CD4-positive, alpha-beta T cell treated with Interleukin-15 for 1 hour (primary cell): ENCODE measurements around the gene PRPF40B.

Source experiments
- DNase-seq: peaks from one replicate; pipeline ENCODE4 v3.0.0-alpha.2; 2020

Gene PRPF40B

DNA sequence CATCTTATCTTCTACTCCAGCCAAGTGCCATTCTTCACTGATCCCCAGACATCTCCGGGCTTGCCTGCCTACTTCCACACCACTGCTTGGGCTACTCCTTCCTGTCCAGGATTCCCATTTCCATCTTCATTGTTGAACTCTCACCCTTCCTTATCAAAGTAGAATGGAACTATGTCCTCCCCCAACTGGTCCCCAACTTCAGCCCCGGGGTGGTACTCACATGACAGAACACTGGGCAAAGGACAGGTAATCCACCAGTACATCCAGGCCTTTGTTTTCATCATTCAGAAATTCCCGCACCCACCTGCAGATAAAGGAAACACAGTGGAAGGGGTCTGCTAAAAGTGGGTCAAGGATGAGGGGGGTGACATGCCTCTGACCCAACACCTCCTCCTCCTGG is 38.4 kb downstream of the PRPF40B start:
- no peak for DNase-seq

DNA sequence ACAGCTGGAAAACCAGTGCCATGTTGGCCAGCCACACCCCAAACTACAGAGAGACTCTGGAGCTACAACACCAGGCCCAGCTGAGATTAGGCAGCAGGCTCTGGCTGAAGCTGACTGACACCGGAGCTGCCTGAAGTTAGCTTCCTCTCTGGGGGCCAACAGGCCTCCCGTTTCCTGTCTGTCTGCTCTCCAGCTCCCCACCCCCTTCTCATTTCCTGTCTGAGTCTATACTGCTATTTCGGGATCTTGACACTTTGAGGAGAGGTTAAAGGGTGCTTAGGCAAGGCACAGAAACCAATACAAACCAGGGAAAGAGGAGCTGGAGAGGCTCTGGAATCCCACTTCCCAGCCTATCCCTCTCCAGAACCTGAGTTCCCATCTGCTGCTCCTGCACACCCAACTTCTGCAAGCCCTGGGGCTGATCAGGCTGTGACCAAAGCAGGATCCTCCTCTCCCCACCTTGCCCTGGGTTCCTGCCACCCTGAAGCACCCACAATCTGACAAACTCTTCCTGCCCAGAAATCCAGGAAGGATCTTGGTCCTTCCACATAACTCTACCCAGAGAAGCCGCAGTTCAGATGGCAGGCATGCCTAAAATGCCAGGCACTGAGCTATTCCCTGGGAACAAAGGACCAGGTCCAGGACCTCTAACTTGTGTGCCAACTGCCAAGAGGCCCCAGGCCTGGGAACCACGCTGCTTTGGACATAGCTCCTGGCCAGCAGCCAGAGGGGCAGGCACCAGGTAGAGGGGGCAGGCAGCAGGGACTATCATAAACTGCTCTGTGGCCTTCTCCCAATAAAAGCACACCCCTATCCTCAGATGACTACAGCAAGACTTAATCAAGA is 39.9 kb downstream of the PRPF40B start:
- DNase-seq = peak; percentile 91

DNA sequence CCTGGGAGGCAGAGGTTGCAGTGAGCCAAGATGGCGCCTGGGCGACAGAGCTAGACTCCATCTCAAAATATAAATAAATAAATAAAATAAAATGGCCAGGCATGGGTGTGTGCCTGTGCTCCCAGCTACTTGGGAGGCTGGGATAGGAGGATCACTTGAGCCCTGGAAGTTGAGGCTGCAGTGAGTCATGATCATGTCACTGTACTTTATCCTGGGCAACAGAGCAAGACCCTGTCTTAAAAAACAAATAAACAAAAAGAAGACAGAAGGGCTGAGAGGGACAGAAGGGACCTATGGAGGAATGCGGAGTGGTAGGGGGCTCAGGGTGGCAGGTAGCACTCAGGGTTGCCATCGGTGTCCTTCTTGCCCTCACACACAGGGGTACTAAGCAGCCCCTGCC is 40.8 kb downstream of the PRPF40B start:
- DNase-seq = no peak

DNA sequence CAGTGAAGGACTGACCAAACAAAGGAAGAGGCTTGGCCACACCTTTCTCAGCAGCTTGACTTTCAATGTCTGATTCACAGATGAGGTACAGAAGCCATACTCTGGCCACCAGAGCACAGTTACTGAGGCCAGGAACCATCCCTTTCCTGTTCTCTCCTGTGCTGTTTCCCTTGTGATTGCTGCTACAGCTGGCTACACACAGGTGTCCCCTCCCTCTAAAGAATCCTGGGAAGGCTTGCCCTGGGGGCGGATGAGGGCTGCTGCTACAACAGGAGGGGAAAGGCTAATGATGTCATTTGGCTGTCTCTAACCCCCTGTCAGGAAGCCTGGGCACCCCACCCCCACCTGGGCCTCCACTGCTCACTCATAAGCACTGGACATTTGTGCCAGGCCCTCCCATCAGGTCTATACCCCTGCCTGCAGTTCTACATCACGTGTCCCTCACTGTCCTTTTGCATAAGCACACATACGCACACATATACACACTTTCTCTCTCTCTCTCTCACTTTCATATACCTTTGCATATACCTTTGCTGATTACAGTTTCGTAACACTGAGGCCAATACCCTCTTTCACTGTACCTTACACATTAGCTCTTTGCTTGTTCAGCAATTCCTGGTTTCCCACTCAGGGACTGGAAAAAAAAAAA is 41.4 kb downstream of the PRPF40B start:
- no peak for DNase-seq

DNA sequence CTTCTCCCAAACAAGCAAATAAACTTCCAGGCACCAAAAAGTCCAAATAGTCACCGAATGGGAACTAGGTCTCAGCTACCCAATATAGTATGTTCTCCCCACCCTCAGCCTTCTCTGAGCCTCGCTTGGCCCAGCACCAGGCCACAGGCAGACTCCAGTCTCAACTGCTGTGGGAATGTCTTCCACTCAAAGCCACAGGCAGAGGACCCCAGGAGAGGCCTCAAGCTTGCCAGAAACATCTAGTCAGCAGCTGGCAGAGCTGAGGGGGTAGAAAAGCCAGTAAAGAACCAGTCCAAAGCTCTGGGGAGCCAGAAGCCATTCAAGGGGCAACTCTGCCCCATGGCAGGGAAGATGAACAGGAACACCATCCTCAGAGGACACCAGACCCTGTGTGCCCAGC is 42.0 kb downstream of the PRPF40B start:
- DNase-seq = no peak

DNA sequence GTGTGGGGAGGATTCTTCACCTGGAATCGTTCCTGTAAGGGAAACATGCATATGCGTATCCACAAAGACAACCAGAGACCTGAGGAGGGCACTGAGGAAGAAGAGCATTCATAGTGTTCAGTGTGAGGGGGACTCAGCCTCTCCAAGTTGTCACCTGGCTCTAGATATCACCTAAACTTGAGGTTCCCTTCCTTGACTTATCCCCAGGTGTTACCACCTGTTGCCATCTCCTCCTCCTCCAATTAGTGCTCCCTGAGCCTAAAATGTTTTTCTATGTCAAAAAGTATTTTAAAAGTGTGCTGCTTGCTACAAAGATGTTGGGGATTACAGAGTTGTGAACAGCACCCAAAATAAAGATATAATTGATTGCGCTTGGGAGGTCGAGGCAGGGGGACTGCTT is 42.8 kb downstream of the PRPF40B start:
- DNase-seq = no peak

DNA sequence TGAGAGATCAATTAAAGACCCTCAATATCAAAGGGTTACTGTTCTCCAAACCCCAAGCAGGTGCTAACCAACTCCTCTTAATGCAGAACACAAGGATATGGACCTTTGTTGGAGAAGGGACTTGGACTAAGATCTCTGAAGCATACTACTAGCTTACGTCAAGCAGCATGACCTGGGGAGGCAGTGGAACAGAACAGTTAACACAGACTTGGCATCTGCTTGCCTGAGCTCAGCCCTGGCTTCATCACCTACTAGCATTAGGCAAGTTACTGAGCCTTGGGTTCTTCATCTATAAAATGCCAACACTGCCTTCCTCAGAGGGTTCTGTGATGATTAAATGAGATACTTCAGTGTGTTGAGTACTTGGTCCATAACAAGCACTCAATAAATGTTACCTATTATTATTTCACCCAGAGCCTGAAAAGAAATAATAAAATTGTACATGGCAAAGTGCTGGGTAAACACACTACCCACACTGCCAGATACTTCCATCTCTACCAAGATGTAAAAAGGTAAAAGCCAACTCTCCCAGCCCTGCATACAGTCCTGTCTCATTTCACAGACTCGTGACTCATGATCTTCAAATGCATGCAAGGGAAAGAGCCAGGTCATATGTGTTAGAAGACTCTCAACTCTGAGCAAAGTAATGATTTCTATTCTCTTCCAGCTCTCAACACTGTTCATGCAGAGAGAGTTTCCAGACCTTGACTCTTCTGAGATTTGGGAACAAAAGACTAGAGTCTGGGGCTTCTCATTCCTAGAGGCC is 44.1 kb downstream of the PRPF40B start:
- no peak for DNase-seq

DNA sequence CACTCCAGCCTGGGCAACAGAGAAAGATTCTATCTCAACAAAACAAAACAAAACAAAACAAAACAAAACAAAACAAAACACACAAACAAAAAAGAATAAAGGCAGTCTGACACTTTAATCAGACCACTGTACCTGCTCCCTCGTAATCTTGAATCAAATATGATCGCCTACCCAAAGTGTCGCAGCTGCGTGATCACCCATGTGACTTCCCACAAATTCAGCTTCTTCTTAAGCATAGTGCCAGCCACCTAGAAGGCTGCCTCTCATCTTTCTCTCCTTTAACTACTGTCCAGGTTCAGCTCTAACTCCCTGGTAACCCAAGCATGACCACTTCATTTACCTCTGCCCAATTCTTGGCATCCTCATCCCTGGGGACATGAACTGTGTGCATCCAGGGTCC is 46.4 kb downstream of the PRPF40B start:
- no peak for DNase-seq

DNA sequence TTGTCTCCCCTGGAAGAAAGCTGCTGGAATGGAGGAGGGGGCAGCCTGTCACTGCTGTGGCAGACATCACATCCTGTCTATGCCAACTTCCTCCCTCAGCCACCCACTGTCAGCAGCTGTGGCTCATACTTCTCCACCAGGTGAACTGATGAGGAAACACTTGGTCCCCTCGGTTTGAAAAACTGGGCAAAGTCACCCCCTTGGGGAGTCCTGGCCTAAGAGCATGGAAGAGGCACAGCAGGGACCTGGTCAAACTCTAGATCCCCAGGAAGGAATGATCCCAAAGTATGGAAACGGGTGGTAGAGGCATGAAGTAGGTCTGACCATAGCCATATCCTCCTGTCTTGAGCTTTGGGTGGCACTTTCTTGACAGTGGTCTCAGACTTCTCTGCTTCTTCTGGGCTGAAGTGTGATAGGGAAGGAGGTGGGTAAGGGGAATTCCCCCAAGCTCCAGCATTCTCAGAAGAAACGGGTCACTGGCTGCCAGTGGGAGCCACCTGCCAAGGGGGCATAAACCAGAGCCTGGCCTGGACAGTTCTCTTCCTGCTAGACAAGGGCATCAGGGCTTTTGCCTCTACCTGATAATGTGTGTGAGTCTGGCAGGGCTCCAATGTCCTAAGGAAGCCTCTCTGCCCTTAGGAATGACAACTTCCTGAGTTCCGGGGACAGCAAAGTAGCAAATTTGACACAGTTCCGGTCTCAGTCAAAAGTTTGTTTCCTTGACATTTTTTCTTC is 47.8 kb downstream of the PRPF40B start:
- DNase-seq = peak; percentile 84

DNA sequence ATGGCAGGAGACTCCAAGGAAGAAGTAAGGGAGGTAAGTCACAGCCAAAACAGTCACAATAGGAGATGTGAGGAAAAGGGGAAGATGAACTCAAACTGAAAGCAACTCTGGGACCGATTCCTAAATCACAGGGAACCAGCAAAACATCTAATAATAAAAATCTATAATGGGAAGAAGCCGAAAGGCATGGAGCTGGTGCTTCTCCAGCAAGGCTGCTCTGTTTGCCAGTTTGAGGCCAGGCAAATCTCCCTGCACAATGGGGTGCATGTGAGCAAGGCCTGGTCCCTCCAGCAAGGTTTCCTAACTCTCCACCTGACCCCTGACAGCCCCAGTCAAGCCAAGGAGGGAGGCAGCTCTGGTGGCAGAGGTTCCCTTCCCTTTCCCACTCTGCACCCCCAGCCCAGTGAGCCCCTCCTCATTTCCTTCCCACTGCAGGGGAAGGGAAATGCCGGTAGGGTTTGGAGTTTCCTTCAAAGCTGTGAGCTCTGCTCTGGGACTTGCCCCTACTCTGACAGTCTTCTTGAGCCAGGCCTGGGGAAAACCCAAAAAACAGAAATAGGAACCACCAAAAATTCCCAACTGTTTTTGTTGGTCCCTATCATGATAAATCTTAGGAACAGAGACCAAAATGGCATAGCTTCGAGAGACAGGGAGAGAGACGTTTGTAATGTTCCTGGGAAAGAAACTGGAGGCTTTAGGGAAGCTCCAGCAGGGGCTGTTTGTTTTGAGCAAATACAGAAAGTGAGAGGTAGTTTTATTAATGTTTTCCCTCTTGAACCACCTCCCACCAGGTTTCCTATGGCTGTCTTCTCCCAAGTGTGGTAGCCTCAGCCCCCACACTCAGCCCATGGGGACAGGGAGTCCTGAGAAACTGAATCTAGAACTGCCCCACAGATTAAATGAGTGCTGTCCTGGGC is 49.2 kb downstream of the PRPF40B start:
- DNase-seq = no peak

DNA sequence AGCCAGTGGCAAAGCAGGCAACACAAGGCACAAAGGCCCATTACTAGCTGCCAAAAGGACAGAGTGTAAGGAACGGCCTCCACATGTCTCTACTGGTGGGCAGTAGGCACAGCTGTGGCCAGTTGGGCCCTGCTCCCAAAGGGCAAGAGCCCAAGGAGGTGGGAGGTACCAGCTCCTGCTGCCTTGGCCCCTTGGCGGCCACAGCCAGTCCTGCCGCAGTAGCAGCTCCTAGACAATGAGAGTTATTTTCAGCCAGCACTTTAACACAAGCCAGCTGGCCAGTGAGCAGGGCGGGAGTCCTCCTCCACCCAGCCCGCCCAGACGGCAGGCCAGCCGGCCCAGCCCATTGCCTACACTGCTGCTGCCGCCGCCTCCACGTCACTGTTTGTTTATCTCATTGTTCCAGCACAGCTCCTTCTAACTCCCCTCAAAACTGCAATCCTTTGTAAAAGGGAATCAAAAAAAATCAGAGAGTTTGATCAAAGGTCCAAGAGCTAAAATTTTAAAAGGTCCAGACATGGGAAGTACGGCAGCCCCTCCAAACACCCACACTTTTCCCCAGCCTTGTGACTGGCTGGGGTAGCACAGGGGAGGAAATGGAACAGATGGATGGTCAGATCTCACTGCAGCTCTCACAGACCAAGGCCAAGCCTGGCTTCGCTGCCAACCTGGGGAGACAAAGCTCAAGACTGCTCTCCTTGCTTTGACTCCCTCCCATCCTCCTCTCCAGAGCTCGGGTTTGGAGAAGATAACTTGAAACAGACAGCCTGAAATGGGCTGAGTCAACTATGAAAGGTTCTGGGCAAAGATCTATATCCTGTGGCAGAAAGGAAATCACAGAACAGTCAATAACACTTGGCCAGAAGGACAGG is 50.3 kb downstream of the PRPF40B start:
- no peak for DNase-seq

DNA sequence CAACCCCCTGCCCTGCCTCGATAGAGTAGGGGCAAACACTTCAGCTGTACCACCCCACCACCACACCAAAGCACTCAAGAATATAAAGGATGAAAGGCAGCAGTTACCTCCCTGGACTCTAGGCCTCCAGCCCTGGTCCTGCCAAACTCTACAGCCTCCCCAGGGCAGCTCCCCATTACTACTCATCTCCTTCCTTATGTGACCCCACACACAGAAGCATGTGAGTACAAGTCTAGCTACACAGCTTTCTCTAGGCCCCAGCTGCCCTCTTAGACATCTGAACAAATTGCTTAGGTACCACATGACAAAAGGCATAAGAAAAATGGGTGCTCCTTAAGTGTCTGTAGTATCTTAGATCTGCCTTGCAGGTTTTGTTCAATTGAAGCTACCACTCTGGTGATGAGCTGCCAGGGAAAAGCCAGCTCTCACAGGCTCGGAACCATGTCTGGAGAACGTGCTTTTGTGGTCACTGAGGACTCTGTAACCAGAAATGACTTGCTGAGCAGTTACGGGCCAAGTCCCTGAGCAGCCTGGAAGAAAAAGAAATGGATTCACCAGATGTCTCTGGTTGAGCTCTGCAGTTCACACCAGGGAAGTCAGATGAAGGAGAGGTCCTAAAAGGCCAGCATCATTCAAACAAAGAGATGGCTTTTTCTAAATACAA is 51.1 kb downstream of the PRPF40B start:
- DNase-seq = no peak

DNA sequence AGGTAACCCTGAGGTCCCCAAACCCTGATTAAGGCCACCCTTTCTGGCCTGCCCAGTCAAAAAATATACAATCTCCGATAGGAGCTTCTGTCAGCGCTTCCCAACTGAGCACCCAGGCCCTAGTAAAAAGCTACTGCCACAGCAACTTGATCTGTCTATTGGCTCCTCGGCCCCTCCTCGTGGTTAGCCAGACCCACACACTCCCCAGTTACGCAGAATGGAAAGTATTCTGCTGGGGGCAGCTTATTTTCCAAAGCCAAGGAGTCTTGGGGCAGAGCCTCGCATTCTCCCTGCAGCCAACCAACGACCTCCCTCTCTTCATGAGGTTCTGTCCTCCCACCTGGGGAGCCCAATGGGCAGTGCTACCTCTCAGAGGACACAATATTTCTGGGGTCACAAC is 51.8 kb downstream of the PRPF40B start:
- DNase-seq = no peak

DNA sequence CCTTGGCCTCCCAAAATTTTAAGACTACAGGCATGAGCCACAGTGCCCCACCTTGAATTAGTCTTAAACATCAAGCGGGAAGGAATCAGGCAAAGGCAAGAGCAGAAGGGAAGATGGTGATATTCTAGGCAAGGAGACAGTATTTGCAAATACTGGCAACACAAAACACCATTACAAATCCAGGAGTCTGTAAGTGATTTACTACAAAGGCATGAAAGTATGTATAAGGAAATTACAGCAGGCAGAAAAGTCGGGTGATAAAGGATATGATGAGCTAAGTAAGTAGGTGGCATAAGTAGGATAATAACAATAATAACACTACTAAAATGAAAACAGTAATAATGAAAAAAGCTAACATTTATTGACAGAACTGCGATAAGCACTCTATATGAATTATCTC is 55.4 kb downstream of the PRPF40B start:
- DNase-seq = no peak

DNA sequence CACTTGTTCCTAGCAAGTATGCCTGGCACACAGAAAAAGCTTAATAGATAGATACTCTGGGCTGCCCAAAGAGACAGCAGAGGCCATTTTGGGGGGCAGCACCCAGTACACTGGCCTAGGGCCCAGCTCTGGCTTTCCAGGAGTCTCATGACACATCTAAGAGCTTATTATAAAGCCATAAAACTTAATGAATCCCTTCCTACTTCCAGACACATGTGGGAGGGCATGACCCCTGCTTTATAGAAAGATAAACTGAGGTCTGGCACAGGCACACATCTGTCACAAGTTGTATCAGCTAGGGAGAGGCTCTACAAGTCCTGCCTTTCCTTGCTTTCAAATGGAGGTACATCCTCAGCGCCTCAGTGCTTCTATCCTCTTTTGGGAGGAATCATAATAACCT is 56.7 kb downstream of the PRPF40B start:
- DNase-seq = no peak

DNA sequence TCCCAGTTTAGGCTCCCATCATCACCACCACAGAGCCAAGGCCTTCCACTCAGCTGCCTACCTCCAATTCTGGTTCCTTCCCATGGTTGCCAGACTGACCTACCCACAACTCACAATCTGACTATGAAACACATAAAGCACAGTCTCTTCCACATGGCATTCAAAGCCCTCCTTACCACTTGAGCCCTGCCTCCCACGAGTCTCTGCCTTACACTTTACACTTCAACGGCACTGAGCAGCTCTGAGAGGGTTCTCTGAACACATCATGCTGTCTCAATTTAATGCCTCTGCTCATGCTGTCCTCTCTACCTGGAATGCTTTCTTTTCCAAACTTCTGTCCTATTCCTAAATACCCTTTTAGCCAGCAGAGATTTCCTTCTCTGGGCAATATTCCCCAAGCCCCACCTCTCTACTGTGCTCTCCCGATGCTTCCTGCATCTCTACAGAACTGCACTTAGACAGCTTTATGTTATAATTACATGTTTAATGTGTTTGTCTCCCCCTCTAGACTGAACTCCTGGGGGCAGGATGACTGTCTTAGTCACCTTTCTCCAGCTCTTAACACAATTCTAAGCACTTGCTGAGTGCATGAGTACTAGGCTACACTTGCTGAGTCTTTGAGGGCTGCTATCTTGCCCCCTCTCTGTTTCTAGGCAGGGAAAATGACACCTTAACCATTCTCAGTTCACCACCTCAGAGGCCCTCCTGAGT is 60.4 kb downstream of the PRPF40B start:
- DNase-seq = no peak

DNA sequence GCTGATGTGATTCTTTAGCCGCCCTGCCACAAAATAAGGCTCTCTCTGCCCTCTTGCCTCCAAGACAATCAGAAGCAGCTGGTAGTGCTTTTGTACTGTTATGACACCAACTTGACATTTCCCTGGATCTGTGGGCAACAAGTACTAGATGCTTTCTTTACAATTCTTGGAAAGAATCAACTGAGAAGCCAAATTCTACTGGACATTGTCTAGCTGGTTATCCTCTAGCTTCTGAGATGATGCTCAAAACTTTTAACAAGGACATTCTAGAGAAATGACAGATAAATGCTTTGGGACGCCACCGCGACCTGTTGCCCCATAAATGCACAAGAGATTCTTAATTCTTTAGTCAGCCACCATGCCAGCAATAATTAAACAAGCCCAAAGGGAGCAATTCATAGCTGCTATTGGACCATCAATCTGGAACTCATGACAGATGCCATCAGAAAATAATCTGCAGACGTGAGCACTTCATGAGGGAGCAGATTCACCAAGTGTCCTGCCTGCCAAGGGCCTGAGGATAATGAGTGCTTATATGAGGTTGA is 61.0 kb downstream of the PRPF40B start:
- no peak for DNase-seq

DNA sequence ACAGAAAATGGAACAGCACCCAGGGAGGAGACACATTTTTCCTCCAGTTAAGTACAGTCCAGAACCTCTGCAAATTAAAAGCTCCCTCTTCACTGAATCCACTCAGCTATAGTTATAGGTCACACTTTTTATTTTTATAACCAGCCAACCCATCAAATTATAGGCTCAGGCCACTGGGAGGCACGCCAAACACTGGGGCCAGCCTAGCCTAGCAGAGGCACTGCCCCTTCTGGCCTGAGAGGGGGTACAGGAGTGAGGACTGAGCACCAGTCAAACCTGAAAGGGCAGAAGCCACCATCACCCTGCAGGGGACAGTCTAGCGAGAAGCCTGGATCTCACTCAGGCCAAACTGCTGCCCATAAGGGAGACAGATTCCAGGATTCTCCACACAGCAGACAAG is 64.6 kb downstream of the PRPF40B start:
- no peak for DNase-seq

DNA sequence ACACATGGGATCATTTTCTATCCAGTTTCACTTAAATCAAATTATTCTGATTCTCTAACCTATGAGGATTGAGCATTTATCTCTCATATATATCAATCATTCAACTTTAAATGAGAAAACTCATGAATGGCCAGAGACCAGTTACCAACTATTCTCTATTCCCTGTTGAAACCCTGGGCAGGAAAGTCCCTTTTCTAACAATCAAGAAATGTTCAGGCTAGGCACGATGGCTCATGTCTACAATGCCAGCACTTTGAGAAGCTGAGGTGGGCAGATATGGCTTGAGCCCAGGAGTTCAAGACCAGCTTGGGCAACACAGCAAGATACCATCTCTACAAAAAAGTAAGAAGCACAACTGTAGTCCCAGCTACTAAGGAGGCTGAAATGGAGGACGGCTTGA is 65.9 kb downstream of the PRPF40B start:
- DNase-seq = no peak
